HG03280 (cell line): ENCODE data around the gene CYTH2.
"Not testable (repeated sequence)": the region's sequence is repeated elsewhere in the genome, so short reads cannot be mapped to it uniquely, and the experiment has no call there.

Source experiments
- ATAC-seq: cut with Tn5 transposase; IDR thresholded peaks from one replicate; pipeline ENCODE4 v1.9.1; 2021; ENCODE audit warnings: mild to moderate bottlenecking, moderate library complexity; ENCODE audit not compliant: unreplicated experiment

CYTH2 gene

DNA sequence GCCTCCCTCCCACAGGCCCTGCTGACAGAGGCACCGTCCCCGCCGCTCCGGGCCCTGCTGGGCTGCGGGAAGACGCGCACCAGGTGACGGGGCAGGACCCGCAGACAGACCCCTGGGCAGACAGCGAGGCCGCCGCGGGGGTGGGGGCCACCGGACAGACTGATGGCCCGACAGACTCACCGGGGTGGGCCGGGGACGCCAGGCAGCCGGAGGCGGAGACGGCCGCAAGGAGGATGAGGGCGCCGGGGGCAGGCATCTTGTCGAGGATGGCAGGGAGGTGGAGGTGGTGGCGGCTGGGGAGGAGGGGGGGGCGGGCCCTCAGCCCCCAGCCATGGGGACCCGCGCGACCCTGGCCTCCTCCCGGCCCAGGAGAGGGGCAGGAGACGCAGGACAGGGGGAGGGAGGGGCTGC is 42.2 kb downstream of the CYTH2 start:
- no peak for ATAC-seq

- ATAC-seq: no peak
These were observed 42.8 kb downstream of the CYTH2 start, which contains the start of gene LMTK3 for GRCh38 chr19:48511800-48512503. Gene LMTK3, minus strand, starts transcription at chr19:48511835. Its CDS starts 259 bp downstream, at chr19:48511576.

- no peak for ATAC-seq
These were observed 43.5 kb downstream of the CYTH2 start for GRCh38 chr19:48512504-48513288.

DNA sequence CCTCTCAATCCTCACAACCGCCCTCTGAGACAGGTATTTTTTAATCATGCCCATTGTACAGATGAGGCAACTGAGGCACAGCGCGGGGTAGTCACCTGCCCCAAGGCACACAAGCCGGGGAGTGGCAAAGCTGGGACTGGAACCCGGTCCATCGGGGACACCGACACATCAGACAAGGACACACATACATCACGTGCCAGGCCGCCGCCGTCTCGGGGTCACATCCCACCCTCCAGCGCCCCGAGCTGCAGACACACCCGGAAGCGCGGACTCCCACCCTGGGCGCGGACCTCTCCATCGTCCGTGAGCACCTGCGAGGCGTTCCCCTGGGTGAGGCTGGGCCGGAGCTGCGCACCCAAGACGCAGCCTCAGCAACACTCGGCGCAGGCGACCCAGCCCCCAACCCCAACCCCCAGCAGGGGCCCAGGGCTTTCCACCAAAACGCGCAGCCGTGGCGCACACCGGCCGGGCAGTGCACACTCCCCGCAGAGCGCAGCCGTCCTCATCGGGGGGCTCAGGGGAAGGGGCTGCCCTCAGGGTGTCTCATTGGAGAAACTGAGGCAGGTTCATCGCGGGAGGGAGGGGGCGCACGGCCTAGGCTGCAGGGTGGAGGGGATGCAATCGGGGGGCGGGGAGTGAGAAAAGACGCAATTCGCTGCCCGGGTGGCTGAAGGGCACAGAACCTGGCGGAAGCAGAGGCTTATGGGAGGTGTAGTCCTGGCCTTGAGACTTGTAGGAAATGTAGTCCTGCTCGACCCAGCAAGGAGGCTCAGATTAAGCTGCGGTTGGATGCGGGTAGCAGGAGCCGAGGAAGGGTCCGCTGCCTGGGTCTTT is 44.3 kb downstream of the CYTH2 start:
- peak; percentile 71 for ATAC-seq

GRCh38 chr19:48514123-48514458 is 44.9 kb downstream of the CYTH2 start:
- no peak for ATAC-seq

DNA sequence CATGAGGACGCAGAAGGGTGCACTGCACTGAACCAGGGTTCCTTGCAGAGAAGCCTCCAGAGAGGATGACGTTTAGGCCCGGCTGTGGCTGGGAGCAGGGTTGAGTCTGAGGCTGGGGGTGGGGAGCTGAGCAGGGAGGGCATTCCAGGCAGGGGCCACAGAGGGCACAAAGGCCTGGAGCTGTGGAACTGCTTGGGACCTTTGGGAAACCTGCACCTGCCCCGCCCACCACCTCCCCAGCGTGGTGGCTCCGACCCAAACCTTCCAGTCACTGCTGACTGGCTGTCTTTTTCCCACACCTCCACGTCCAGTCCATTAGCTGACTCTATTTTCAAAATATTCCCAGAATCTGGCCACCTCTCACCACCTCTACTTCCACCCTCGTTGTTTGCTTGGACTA is 47.4 kb downstream of the CYTH2 start:
- ATAC-seq: no peak

DNA sequence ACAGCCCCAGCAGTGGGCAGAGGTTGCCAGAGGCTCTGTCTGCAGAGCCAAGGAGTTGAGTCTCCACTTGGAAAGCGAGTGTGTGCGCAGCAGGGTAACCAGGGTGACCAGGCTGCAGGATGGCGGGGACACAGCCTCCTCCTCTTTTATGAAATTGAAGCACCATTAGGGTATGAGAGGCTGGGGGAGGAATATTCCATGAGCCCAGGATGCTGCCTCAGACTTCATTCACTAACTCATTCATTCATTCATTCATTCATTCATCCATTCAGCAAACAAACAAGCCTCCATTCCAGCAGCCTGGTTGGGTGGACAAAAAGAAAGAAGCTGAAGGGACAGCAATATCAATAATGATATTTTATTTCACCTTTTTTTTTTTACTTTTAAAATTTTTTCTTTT is 49.0 kb downstream of the CYTH2 start:
- ATAC-seq: no peak

- ATAC-seq: not testable (repeated sequence)
These were observed 50.3 kb downstream of the CYTH2 start for GRCh38 chr19:48519426-48519825.

DNA sequence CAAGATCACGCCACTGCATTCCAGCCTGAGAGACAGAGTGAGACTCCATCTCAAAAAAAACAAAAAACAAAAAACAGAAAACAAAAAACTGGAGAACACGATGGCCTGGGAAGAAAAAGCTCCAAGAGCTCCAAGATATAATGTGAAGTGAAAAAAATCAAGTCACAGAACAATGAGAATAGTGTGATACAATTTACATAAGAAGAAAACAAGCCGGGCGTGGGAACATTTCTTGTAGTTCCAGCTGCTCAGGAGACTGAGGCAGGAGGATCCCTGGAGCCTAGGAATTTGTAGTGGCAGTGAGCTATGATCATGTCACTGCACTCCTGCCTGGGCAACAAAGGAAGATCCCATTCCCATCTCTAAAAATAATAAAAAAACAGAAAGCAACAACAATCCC is 51.0 kb downstream of the CYTH2 start:
- no peak for ATAC-seq

DNA sequence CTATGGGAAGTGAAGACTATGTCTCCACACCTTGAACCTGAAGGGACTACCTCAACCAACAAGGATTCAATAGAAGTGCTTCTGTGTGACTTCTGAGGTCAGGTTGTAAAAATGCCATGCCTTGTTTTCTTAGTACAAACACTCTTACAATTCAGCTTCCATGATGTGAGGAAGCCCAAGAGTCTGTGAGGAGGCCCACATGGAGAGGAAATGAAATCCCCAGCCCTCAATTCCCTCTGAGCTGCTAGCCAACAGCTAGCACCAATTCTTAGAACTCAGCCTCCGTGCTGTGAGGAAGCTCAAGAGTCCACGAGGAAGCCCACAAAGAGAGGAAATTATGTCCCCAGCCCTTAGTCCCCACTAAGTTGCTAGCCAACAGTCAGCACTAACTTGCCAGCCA is 55.1 kb downstream of the CYTH2 start:
- no peak for ATAC-seq

- ATAC-seq: no peak
These were observed 55.6 kb downstream of the CYTH2 start for GRCh38 chr19:48524732-48525131.

- ATAC-seq: no peak
These were observed 60.0 kb downstream of the CYTH2 start for GRCh38 chr19:48529156-48529555.

DNA sequence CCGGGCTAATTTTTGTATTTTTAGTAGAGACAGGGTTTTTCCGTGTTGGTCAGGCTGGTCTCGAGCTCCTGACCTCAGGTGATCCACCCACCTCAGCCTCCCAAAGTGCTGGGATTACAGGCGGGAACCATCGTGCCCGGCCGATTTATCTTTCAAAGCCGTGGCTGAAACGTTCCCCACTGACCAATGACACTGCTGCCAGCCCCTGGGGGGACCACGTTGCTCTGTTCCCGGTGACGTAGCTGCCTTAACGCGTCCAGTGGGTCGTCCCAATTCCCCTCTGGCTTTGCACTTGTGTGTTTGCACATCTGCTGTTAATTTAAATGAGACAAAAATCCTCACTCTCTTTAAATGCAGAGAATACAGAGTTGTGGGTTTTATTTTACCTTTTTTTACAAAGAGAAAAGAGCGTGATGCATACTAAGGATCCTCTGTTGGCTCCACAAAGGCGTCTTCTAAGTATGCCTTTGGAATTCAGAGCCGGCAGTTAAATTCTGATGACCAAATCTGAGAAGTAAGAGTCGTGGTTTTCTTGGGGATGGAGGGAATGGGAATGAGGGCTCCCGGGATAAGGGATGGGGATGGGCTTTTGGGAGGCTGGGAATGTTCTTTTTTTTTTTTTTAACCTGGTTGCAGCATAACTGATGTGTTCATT is 61.0 kb downstream of the CYTH2 start:
- ATAC-seq: no peak

- no peak for ATAC-seq
These were observed 61.6 kb downstream of the CYTH2 start for GRCh38 chr19:48530770-48531169.
